Stimulated activated CD8-positive, alpha-beta memory T cell treated with anti-CD3 and anti-CD28 coated beads, Interleukin-7, amount 100 ng/mL, for 4 hours (primary cell): Measurements from ENCODE around the gene CDH23.

Source experiments
- DNase-seq, 2 donors: peaks; one replicate each; pipeline ENCODE4 v3.0.0-alpha.2; 2020; ENCODE audit warnings: low read depth in 2 of 2

CDH23 gene

GRCh38 chr10:71799112-71799511 lies 402.4 kb downstream of the CDH23 start:
- DNase-seq = no peak

DNA sequence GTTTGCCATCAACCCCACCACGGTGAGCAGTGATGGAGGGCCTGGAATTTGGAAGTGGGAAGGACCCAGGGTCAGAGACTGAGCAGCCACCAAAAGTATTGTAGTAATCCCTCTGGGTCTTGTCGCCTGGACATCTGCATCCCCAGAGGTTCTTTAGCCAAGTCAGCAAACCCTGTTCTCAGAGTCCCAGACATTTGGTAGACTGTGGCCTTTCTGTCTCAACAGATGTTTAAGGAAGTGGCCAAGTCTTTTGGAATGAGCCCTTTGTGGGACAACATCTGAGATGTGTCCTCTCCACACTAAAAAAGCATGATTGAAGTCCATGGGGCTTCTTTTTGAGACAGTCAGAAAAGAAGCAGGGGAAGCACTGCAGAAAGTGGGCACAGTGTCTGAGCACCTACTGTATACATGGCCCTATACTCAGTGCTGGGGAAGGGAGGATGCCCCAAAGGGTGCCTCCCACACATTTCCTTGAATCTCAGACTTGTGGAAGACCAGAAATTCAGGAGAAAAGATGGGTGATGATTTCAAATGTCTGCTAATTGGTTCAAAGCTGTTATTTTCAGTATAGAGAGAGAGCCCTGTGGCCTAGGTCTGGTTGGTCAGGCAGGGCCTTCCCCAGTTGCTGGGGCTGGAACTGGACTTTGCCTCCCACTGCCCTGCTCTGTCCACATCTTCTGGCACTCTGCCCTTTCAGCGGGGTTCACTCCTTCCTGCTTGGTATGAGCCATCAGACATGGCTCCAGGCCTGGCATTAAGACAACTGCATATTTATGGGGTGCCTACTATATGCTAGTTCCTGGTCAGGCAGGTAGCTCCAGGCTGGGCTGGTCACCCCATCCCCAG lies 403.1 kb downstream of the CDH23 start:
- no peak for DNase-seq

GRCh38 chr10:71801361-71801760 lies 404.6 kb downstream of the CDH23 start:
- DNase-seq = no peak

DNA sequence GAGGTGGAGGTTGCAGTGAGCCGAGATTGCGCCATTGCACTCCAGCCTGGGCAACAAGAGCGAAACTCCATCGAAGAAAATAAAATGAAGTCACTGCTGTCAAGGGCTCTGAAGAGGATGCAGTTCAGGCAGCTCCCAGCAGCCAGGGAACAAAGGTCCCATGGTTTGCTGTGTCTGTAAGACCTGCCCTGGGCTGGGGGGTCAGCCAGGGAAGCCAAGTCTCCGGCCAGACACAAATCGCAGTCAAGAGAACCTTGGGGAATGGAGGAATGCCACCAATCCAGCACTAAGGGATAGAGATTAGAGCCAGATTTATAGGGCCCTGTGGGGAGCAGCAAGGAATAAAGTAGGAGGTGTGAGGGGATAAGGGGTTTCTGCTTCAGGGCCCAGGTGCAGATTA lies 405.5 kb downstream of the CDH23 start:
- no peak for DNase-seq

DNA sequence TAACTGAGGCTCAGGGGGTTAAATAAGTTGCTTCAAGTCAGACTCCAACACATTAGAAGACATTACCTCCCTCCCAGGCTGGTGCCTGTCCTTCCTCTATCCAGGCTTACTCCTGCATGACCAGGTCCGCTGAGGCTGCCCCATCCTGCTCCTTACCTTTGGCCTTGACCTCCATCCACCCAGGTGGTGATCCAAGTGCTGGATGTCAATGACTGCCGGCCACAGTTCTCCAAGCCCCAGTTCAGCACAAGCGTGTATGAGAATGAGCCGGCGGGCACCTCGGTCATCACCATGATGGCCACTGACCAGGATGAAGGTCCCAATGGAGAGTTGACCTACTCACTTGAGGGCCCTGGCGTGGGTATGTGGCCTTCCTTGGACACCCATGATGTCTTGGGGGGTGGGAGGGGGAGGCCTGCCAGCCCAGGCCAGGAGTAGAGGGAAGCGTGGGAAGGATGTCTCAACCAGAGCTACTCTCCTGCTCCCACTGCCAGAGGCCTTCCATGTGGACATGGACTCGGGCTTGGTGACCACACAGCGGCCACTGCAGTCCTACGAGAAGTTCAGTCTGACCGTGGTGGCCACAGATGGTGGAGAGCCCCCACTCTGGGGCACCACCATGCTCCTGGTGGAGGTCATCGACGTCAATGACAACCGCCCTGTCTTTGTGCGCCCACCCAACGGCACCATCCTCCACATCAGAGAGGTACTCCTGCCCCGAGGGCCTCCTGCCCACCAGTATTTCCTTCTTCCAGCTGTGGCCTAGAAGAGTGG lies 406.2 kb downstream of the CDH23 start:
- DNase-seq = no peak

DNA sequence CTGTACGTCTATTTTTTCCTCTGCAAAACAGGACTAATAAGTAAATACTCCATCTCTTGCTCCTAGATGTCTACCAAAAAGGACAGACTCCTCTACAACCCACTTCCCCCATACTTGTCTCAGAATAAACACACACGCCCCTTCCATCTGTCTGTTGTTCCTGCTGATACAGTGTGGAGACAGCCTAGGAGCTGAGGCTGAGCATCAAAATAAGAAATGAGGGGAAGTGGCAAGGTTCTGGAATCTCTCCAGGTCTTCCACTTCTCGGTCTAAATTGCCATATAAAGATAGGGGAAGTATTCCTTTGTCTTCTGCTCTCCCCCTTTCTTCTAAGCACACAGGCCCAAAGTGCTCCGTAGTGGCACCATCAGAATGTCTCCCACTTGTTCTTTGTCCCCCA lies 407.4 kb downstream of the CDH23 start:
- no peak for DNase-seq

DNA sequence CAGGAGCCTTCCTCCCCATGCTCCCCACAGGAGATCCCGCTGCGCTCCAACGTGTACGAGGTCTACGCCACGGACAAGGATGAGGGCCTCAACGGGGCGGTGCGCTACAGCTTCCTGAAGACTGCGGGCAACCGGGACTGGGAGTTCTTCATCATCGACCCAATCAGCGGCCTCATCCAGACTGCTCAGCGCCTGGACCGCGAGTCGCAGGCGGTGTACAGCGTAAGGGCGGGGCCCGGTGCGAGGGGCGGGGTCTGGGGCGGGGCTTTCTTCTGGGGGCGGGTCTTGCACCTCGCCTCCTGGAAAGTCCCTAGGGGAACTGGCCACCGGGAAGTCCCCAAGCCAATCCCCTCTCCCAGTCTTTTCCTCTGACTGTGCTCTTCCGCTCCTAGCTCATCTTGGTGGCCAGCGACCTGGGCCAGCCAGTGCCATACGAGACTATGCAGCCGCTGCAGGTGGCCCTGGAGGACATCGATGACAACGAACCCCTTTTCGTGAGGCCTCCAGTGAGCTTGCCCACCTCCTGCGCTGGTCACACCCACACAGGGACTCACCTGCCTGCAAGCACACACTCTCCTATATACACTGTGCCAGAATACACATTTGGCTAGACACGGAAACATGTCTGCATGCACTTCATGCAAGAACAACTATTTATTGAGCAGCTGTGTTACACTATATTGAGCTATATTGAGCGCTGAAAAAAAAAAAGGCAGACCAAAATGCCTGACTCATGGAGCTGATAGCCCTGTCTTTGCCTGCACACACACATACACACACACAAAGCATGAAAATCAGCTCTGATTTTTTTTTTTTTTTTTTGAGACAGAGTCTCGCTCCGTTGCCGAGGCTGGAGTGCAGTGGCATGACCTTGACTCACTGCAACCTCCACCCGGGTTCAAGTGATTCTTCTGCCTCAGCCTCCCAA lies 409.3 kb downstream of the CDH23 start:
- no peak for DNase-seq

GRCh38 chr10:71806704-71807556 lies 410.2 kb downstream of the CDH23 start:
- DNase-seq = no peak

DNA sequence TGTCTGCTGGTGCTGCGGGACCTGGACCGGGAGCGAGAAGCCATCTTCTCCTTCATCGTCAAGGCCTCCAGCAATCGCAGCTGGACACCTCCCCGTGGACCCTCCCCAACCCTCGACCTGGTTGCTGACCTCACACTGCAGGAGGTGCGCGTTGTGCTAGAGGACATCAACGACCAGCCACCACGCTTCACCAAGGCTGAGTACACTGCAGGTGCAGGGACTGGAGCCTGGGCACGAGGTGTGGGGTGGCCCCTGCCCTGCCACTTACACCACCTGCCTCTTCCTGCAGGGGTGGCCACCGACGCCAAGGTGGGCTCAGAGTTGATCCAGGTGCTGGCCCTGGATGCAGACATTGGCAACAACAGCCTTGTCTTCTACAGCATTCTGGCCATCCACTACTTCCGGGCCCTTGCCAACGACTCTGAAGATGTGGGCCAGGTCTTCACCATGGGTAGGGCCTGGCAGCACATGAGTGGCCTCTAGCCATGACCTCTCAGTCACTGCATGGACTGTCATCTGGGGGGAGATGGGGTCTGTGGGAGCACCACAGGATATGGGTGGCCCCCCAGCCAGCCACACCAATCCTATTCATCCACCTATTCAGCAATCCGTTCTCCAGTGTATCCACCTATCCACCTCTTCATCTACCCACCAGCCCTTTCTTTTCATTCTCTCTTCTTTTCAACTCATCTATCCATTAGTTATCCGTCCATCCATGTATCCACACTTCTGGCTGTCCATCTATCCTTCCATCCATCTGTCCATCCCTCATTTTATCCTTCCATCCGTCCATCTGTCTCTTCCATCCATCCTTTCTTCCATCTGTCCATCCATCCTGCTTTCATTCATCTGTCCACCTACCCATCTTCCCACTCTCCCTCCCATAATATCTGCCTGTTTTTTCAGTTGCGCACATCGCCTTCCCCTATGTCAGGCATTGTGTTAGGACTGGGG lies 411.1 kb downstream of the CDH23 start:
- no peak for DNase-seq

GRCh38 chr10:71809628-71810027 lies 412.9 kb downstream of the CDH23 start:
- no peak for DNase-seq

DNA sequence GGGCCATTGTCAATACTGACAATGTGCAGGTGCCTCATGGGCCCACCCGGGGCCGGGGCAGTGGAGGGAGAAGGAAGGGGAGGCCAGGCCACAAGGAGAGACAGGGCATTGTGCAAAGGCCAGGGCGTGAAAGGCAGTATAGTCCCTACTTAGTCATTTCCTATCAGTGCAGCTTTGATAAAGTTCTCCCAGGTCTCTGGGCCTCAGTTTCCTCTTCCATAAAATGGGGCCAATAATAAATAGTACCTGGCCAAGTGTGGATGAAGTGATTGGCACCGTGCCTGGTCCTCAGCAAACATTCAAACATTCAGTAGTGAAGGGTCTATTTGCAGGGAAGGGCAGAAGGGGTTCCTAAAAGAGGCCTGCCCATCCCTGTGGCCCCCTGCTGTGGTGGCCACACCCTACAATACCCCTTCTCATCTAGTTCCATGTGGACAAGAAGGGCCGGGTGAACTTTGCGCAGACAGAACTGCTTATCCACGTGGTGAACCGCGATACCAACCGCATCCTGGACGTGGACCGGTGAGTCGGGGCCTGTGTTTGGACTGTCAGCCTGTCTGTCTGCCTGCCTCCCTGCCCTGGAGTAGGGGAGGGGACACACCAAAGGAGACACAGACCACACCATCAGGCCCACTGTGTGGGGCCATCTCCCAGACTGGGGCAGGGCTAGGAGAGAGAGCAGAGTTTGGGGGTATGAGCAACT lies 413.5 kb downstream of the CDH23 start:
- no peak for DNase-seq

GRCh38 chr10:71811351-71811750 lies 414.6 kb downstream of the CDH23 start:
- DNase-seq = no peak

GRCh38 chr10:71812016-71812912 lies 415.5 kb downstream of the CDH23 start:
- peak; percentile 43 to 70 for DNase-seq

- no peak for DNase-seq
Measured at GRCh38 chr10:71812913-71813590, 416.3 kb downstream of the CDH23 start.

- no peak for DNase-seq
Measured at GRCh38 chr10:71814922-71815411, 418.2 kb downstream of the CDH23 start.

- no peak for DNase-seq
Measured at GRCh38 chr10:71815515-71816130, 418.9 kb downstream of the CDH23 start.

GRCh38 chr10:71816421-71816851 lies 419.7 kb downstream of the CDH23 start:
- DNase-seq = no peak
